A204.1 (cell line): ENCODE measurements around the gene USP24.

Source experiments
- FAIRE-seq: peaks from 2 replicates; lab custom pipeline; 2012; peaks lifted over from hg19 to GRCh38; lab: Jason Lieb, UNC

The USP24 gene

DNA sequence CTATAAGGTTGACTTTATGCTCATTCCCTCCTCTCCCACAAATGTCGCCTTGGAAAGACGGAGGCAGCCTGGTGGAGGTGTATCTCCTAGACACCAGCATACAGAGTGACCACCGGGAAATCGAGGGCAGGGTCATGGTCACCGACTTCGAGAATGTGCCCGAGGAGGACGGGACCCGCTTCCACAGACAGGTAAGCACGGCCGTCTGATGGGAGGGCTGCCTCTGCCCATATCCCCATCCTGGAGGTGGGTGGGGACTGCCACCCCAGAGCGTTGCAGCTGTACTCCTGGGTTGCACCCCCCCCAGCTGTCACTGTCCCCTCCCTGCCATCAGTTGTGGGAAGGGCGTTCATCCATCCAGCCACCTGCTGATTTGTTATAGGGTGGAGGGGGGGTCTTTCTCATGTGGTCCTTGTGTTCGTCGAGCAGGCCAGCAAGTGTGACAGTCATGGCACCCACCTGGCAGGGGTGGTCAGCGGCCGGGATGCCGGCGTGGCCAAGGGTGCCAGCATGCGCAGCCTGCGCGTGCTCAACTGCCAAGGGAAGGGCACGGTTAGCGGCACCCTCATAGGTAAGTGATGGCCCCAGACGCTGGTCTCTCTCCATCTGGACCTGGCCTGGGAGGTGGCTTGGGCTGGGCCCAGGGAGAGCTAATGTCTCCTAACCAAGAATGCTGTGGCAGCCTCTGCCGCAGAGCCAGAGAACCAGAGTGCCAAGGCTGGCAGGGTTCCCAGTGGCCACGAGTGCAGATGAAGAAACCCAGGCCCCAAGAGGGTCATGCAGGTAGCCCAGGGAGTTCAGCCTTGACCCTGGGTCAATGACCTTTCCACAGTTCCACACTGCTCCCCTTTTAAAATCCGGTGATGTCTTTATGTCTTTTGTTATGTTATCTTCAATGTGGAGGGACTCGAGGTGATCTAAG is 162.7 kb downstream of the USP24 start:
- no peak for FAIRE-seq

DNA sequence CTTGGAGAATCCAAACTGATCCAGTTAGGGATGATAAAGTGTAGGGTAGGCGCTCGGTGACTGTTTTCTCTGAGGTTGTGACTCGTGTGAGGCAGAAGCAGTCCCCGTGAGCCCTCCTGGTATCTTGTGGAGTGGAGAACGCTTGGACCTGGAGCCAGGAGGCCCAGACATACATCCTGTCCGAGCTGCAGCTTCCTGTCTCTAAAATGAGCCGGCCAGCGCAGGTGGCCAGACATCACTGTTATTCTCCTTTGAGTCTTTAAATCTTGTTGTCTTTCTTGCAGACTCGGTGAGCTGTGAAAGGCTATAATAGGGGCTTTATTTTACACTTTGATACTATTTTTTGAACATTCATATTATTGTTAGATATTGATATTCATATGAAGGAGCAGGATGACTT is 163.5 kb downstream of the USP24 start:
- FAIRE-seq: no peak

DNA sequence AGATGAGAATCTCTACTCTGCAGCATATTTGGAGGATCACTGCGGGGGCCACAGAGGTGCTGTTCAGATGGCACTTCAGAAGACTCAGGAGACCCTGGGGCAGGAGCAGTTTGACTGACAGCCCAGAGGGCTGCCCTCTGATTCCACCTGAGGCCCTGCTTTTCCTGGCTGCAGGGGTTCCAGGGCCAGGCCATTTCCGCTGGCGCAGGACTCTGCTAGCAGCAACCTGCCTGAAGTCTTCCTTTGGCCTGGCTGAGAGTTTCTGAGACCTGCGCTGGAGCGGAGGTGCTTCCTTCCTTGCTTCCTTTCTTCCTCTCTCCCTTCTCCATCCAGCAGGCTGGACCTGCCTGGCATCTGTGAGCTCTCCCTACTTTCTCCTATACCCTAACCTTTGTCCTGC is 164.0 kb downstream of the USP24 start:
- no peak for FAIRE-seq

DNA sequence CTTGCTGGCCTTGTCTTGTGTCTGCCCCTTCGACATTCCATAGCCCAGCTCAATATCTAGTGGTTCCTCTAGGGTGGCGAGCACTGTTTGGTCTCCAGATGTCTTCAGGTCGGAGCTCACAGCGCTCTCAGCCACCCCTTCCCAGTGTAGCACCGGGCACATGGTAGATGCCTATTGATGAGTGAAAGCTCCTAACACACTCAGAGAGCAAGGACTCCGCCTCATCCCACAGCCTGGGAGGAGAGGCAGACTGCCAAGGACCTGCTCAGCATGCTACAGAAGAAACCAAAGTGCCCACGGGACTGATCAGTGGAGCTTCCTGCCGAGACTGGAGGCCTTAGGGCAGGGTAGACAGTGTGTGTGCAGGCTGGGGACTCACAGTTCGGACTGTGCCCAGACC is 164.9 kb downstream of the USP24 start:
- FAIRE-seq: no peak

DNA sequence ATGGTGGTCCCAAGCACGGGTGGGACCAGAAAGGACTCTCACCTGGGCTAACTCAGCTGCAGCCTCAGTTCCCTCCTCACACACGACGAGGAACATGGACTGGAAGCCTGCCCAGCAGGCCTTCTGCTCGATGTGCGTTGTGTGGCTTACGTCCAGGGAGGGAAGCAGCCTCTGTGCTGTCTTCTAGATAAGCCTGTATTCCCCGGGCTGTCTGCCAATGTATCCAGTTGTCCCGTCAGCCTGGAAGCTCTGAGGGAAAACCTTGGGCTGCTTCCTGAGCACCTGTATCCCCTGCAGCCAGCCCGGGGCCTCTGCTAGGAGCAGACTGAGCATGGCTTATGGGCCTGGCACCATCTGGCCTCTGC is 165.3 kb downstream of the USP24 start:
- FAIRE-seq: no peak

DNA sequence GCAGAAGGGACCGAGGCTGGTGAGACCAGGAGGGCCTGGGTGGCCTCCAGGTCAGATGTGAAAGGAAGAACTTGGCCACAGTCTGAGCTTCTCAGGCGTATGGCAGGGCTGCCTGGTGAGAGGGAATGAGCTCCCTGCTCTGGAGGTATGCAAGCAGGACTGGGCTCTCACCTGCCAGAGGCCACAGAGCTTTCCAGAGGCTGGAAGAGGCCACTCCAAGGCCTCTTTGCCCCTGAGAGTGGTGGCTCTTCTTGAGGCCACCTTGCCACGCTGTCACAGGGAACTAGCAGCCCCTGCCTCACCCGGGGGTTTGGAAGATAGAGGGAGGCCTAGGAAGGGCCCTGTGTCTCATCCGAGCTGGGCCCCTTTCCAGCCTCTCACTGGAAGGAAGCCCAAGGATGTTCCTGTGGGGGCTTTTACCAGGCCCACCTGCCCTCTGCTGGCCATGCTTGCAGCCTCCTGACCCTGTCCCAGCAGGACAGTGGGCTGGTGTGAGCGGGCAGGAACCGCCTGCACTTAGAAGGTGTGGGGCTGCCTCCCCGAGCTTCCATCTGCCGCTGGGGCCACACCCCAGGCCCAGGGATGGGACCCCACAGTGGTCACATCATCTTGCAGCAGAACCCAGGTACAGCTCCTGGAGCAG is 165.8 kb downstream of the USP24 start:
- no peak for FAIRE-seq

DNA sequence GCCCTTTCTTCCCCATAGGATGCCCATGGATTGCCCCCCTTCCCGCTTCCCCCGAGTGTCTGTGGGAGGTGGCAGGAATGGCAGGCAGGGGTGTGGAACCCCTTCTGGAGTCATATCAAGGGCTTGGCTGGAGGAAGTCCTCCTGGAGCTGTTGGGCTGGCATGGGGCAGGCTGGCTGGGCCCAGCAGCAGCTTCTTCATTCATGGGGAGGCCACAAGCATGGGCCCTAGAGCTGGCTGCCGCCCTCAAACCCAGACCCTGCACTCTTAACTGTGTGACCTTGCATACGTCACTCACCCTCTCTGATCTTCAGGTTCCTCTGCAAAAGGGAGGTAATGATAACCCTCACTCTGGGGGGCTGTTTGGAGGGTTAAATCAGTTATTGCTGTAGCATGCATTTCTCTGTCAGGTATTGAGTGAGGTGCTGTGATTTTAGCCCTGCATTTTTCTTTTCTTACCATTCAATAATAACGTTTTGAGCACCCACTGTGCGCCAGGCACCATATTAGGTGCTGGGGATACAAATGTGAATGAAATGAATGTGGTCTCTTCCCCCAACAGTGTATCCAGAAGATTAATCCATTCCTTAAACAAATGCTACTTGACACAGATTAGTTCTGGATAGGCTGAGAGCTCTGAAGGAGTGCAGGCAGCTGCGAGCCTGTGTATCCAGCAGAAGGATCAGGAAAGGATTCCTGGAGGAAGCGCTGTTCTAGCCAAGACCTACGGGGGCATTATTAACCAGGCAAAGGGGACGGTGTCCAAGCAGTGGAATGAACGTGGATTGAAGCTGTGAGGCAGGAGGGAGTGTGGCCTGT is 166.5 kb downstream of the USP24 start:
- FAIRE-seq: no peak

DNA sequence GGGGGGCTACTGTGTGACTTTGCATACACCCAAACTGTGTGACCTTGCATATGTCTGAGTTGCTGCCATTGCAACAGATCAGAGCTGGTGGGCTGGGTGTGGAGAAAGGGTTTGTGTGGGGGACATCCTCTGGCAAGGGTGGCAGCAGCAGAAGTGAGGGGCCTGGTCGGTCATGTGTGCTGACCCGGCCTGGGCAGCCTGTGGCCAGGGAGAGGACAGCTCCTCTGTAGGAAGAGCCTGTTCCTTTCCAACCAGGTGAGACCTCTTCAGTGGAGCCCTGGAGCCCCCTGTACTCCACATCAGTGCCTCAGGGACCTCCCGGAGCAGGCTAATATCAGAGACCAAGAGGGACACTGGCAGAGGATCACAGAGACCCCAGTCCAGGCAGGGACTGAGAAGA is 167.6 kb downstream of the USP24 start:
- no peak for FAIRE-seq

DNA sequence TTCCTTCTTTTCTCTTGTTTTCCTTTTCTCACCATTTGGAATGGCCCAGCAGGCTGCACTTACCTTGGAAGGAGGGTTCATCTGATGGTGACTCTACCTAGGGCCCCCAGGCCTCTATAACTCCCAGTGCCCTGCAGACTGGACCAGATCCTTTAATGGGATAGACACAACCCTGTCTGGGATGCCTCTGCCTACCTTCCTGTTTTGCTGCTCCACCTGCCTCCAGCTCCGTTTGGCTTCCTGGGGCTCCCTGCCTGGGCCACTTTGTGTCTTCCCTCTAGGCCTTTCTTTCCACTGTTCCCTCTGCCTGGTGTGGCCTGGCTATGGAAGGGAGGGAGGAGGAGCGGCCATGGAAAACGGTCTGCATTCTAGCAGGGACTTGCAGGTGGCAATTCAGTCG is 168.3 kb downstream of the USP24 start:
- no peak for FAIRE-seq

DNA sequence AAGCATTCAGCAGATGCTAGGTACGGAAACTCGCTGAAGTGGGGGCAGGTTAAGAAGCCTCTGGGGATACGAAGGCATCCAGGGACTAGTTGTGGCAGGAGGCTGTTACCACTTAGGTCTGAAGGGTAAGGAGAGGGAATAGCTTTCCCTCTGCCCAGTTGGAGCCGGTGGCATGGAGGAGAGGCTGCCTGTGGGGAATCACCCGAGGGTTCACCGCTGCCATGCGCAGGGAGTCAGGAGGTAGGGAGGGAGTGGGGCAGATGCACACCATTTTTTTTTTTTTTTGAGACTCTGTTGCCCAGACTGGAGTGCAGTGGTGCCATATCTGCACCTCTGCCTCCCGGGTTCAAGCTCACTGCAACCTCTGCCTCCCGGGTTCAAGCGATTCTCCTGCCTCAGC is 169.7 kb downstream of the USP24 start:
- FAIRE-seq: no peak

DNA sequence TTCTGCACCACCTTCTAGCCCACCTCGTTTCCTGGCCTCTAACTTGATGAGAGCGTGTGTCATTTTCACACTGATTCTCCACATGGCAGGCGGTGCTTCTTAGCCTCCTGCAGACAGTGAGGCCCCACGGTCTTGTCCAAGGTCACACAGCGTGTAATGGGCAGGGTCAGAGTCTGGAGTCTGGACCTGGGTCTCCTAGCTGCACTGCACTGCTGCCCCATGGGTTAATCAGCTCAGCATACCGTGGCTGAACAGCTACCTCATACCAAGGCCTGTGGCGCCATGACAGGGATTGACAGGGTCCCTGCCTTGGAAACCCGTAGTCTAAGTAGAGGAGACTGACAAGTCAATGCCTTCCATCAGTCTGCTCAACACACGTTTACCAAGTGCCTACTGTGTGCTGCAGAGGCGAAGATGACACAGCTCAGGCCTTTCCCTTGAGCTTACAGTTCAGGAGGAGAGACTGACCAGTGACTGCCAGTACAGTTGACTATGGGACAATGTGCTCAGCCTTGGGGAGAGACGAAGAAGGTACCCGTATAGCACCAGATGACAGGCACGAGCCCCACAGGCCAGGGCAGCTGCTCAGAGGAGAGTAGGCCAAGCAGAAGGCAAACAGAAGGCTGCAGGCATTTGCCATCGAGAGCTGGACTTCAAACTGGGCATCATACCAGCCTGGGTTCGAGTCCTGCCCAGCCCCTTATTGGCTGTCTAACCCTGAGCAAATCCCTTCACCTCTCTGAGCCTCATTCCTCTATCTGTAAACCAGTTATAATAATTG is 170.4 kb downstream of the USP24 start:
- FAIRE-seq: no peak

DNA sequence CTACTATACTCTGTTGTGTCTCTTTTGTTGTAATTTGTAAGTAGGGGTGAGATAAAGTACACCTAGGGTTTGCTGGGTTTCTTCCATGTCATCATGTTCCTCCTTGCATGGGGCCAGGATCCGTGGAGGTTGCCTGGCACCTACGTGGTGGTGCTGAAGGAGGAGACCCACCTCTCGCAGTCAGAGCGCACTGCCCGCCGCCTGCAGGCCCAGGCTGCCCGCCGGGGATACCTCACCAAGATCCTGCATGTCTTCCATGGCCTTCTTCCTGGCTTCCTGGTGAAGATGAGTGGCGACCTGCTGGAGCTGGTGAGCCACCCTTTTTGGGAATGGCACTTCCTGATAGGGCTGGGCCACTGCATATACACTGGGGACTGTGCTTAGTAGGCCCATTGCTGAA is 171.4 kb downstream of the USP24 start:
- FAIRE-seq: no peak

DNA sequence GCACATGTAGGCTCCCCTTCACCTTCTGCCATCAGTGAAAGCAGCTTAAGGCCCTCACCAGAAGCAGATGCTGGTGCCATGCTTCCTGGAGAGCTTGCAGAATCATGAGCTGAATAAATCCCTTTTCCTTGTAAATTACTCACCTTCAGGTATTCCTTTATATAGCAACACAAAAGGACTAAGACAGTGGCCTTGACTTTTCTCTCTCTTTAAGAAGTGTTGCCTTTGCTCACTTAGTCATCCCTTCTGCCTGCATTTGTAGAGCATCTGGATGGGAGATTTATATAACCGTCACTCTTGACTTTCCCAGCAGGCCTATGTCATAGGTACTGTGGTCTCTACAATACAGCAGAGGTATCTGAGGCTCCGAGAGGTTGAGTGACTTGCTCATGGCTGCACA is 172.2 kb downstream of the USP24 start:
- no peak for FAIRE-seq

DNA sequence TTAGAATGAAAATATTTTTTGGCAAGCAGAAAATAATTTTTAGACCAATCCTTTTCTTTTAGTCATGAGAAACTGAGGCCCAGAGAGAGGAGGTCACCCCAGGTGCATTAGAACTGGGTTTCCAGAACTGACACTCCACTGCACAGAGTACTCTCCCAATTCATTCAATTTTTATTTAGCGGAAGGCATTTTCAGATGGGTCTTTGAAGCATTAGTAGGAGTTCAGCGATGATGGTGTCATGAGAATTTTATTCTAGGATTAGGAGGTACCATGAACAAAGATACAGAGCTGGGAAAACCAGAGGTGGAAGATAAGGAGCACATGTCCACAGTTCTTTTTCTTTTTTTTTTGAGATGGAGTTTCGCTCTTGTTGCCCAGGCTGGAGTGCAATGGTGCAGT is 173.6 kb downstream of the USP24 start:
- FAIRE-seq: no peak

DNA sequence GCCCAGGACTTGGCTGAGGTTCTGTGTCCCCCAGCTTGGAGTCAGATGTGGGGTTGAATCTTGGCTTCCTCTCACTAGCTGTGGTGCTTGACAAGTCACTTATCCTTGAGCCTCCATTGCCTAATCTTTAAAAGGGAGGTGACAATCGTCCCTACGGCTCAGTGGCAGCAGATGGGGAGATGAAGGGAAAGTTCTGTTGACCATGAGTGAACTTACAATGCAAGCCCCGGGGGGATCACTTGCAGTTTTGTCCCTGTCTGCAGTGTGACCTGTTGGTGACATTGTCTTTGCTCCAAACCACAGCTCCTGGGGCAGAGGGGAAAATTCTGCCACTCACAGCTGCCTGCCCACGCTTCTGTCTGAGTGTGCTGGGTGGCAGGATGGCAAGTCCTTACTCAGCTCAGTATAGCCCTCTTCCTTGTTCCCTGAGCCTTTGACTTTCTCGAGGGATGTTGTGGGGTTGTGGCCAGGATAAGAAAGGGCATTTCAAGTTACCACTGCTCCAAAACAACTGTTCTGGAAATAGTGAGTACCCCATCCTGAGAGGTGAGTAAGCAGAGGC is 174.2 kb downstream of the USP24 start:
- no peak for FAIRE-seq

DNA sequence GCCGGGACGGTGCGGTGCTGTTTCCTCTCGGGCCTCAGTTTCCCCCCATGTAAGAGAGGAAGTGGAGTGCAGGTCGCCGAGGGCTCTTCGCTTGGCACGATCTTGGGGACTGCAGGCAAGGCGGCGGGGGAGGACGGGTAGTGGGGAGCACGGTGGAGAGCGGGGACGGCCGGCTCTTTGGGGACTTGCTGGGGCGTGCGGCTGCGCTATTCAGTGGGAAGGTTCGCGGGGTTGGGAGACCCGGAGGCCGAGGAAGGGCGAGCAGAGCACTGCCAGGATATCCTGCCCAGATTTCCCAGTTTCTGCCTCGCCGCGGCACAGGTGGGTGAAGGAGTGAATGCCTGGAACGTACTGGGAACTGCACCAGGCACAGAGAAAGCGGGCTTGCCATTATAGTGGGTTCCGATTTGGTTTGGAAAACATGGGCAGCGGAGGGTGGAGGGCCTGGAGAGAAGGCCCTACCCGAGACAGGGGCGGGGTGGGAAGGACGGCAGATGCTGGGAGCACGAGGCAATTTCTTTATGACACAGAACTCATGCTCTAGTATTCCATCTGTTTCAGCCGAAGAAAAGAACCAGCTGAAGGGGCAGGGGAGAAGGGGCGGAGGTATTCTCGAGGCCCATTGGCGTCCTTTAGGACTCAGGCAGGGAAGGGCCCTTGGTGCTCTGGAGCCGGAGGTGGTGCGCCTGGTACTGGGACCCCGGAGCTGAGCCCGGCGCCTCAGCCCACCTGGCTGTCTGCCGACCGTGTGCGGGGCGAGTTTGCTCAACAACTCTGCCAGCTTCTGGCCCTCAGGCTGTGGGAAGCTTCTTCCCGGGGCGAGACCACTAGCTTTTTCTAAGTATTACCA is 174.9 kb downstream of the USP24 start:
- no peak for FAIRE-seq

DNA sequence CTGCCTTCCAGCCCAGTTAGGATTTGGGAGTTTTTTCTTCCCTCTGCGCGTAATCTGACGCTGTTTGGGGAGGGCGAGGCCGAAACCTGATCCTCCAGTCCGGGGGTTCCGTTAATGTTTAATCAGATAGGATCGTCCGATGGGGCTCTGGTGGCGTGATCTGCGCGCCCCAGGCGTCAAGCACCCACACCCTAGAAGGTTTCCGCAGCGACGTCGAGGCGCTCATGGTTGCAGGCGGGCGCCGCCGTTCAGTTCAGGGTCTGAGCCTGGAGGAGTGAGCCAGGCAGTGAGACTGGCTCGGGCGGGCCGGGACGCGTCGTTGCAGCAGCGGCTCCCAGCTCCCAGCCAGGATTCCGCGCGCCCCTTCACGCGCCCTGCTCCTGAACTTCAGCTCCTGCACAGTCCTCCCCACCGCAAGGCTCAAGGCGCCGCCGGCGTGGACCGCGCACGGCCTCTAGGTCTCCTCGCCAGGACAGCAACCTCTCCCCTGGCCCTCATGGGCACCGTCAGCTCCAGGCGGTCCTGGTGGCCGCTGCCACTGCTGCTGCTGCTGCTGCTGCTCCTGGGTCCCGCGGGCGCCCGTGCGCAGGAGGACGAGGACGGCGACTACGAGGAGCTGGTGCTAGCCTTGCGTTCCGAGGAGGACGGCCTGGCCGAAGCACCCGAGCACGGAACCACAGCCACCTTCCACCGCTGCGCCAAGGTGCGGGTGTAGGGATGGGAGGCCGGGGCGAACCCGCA is 175.7 kb downstream of the USP24 start, which contains the start of gene PCSK9:
TSS of gene PCSK9 (plus strand) at position 207 of the 741 bp plus-strand sequence. CDS start at position 497, 290 bp downstream.
- FAIRE-seq: no peak

DNA sequence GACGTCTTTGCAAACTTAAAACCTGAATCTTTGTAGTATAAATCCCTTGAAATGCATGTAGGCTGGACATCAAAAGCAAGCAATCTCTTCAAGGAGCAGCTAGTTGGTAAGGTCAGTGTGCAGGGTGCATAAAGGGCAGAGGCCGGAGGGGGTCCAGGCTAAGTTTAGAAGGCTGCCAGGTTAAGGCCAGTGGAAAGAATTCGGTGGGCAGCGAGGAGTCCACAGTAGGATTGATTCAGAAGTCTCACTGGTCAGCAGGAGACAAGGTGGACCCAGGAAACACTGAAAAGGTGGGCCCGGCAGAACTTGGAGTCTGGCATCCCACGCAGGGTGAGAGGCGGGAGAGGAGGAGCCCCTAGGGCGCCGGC is 176.2 kb downstream of the USP24 start:
- FAIRE-seq: no peak

DNA sequence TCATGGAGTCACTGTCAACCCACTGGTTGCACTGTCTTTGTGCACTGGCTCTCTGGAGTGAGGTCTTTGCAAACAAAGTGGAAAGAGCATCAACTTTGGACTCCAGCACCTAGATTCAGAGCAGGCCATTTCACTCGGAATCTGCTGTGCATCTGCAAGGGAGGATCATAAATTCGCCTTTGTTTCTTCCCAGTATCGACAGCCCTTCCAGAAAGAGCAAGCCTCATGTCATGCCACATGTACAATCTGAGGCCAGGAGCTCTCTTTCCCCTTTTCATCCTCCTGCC is 176.7 kb downstream of the USP24 start:
- FAIRE-seq: no peak
